Measurements from ENCODE around the gene TUFT1.

- no peak for TF ChIP-seq CTCF (IDR thresholded peaks at IDR 0.05; ENCODE audit: poor library complexity)
- no peak for TF ChIP-seq EZH2 (IDR thresholded peaks at IDR 0.05; ENCODE audit: borderline replicate concordance)
- TF ChIP-seq EZH2phosphoT487 (IDR thresholded peaks at IDR 0.05; ENCODE audit: low read depth, severe bottlenecking, unreplicated experiment) = no peak
Observed at GRCh38 chr1:151578941-151579340, 38.8 kb downstream of the TUFT1 start.
